Hypothalamus (tissue), 51 donors: ENCODE data around the gene SUN2.
"Not testable (repeated sequence)": the region's sequence is repeated elsewhere in the genome, so short reads cannot be mapped to it uniquely, and the experiment has no call there.

Source experiments
- DNase-seq, 51 donors: peaks; one replicate each; lab custom pipeline; 2025; lab: John Stamatoyannopoulos, UW

The SUN2 gene

GRCh38 chr22:38755911-38756532, at the start of gene SUN2:
Gene SUN2, minus strand, starts transcription at chr22:38755998. Its CDS starts 3,370 bp downstream, at chr22:38752628.
- DNase-seq, result peak; percentile 50 to 98 (median 92)

GRCh38 chr22:38805041-38805593, 49.3 kb upstream of the SUN2 start:
- DNase-seq, result not testable (repeated sequence)

GRCh38 chr22:38802671-38803121, 46.9 kb upstream of the SUN2 start:
- peak in 8 of 51 donors; percentile 9 to 43 (median 23) for DNase-seq

- DNase-seq, result peak in 1 of 51 donors; percentile 25
These were observed 43.6 kb upstream of the SUN2 start for GRCh38 chr22:38799265-38800002.

GRCh38 chr22:38798496-38798895, 42.7 kb upstream of the SUN2 start:
- no peak for DNase-seq

- no peak for DNase-seq
These were observed 40.6 kb upstream of the SUN2 start for GRCh38 chr22:38796262-38796957.

- DNase-seq, result no peak
These were observed 39.8 kb upstream of the SUN2 start for GRCh38 chr22:38795569-38795968.

GRCh38 chr22:38793721-38794466, 38.1 kb upstream of the SUN2 start, which contains the start of gene DNAL4:
Gene DNAL4, minus strand, starts transcription at chr22:38794143. Its CDS starts 11,412 bp downstream, at chr22:38782731.
- peak in 50 of 51 donors; percentile 12 to 96 (median 83) for DNase-seq

- DNase-seq, result peak in 1 of 51 donors; percentile 40
These were observed 37.5 kb upstream of the SUN2 start for GRCh38 chr22:38793317-38793716.

GRCh38 chr22:38792833-38793232, 37.0 kb upstream of the SUN2 start:
- no peak for DNase-seq

GRCh38 chr22:38789606-38790005, 33.8 kb upstream of the SUN2 start:
- no peak for DNase-seq

- no peak for DNase-seq
These were observed 33.0 kb upstream of the SUN2 start for GRCh38 chr22:38788846-38789245.

- peak in 5 of 51 donors; percentile 13 to 65 (median 27) for DNase-seq
These were observed 32.4 kb upstream of the SUN2 start for GRCh38 chr22:38788021-38788816.

GRCh38 chr22:38786631-38787030, 30.8 kb upstream of the SUN2 start:
- DNase-seq, result no peak

GRCh38 chr22:38784856-38785255, 29.1 kb upstream of the SUN2 start:
- DNase-seq, result no peak

- no peak for DNase-seq
These were observed 28.2 kb upstream of the SUN2 start for GRCh38 chr22:38784035-38784434.

GRCh38 chr22:38783095-38783615, 27.4 kb upstream of the SUN2 start:
- no peak for DNase-seq

- DNase-seq, result peak in 2 of 51 donors; percentile 23 to 70
These were observed 26.8 kb upstream of the SUN2 start for GRCh38 chr22:38782402-38783094.
